VCaP (cell line): ENCODE data around the gene C22orf31.

Experiments
- H3K27ac ChIP-seq: fragments of 450-650 bp; 2 replicates; pipeline ENCODE4 v1.5.1; 2017
- TF ChIP-seq, protein P1 (sequence below): fragments of 450-650 bp; conservative IDR thresholded peaks from 2 replicates; pipeline ENCODE4 v1.5.1; 2017; ENCODE audit warnings: mild to moderate bottlenecking, moderate library complexity

Gene C22orf31

DNA sequence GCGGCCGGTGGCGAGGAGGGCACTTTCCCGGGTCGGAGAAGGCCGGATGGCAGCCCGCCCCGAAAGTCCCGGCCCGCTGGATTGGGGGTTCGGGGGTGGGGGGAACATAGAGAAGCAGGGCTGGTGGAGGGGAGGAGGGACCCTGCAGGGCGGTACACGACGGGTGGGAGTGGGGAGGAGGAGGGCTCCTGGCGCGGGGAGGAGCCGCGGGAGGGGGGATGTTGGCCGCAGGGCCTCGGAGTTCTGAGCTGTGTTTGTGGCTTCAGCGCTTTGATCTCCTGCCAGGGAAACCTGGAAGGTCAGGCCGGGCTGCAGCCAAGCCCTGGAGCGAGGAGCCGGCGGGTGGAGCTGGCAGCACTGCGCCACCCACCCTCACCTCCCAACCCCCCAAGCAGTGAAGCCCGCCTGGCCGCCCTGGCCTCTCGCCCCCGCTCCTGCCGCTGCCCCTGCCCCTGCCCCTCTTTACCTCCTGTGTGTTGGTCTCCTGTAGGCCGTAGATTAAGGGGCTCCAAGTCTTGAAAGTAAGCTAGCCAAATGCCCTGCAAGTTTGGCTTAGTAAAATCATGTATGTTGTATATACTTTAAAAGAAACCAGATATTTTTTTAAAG, 30.9 kb downstream of the C22orf31 start:
- TF ChIP-seq, protein P1, sequence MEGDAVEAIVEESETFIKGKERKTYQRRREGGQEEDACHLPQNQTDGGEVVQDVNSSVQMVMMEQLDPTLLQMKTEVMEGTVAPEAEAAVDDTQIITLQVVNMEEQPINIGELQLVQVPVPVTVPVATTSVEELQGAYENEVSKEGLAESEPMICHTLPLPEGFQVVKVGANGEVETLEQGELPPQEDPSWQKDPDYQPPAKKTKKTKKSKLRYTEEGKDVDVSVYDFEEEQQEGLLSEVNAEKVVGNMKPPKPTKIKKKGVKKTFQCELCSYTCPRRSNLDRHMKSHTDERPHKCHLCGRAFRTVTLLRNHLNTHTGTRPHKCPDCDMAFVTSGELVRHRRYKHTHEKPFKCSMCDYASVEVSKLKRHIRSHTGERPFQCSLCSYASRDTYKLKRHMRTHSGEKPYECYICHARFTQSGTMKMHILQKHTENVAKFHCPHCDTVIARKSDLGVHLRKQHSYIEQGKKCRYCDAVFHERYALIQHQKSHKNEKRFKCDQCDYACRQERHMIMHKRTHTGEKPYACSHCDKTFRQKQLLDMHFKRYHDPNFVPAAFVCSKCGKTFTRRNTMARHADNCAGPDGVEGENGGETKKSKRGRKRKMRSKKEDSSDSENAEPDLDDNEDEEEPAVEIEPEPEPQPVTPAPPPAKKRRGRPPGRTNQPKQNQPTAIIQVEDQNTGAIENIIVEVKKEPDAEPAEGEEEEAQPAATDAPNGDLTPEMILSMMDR: no peak
- H3K27ac ChIP-seq: peak overlapping the region; percentile 89

DNA sequence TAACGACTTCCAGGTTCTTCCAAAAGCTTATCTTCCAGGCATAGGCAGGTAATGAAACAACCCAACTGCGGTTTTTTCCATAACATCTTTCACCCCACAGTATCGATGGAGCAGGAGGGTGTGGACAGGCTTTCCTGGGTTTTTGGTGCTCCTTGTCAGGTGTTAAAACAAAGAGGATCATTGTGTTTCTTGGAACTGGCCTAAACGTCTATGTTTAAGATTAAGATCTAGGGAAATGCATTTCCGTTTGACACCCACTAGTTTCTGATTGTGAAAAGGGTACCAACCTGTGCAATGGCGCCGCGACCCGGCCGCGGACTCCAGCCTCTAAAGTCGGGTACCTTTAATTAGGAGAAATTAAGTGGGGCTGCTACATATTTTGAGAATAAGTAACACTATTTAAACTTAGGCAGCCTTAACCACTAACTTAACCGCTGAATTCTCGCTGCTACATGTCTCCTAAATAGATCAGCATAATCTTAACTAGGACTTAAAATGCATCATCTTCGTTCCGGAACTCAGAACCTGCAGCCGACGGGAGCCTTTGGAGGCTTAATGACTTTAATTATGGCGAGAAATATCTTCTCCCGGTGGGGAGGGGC, 31.5 kb downstream of the C22orf31 start:
- TF ChIP-seq, protein P1: peak; percentile 26; the same call in 1 of the 2 replicates
- peak overlapping the region; percentile 89 for H3K27ac ChIP-seq

- peak overlapping the region; percentile 89 for H3K27ac ChIP-seq
- TF ChIP-seq, protein P1: no peak
Measured at GRCh38 chr22:29029202-29030000, 32.2 kb downstream of the C22orf31 start.

DNA sequence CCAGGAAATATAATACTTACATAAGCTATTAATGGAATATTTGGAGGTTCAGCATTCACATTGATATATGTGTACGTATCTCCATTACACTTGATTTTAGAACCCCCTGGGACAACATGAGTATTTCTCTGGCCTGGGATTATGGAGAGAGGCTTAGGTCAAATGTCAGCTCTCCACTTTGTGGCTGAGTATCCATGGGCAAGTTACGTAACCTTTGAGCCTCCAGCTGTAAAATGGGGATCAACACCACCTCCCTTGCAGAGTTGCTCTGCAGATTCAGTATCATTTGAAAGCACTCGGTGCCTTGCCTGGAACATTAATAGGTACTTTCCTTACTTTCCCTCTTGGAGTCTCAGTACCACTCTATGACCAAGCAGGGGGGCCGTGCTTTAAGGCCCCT, 33.2 kb downstream of the C22orf31 start:
- TF ChIP-seq, protein P1: no peak

DNA sequence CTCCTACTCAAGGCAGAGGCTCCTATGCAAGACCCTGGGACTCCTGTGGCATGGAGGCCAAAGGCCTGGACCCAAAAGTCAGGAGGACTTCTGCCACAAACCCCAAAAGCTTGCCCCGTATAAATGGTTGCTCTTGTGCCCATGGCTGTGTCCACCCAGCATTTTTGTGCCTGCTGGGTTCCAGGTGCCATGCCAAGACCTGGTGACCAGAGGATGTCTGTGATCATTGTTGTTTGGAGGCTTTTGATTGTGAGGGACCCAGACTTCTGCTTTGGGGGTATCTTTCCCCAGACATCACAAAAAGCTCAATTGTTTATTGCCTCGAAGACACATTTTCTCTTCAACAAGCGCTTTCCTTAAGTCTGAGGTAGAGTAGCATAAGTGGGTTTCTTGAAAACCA, 35.1 kb downstream of the C22orf31 start:
- TF ChIP-seq, protein P1: no peak
- no peak overlapping the region for H3K27ac ChIP-seq

More for the DNA sequence above, 33.2 kb downstream of the C22orf31 start:
- H3K27ac ChIP-seq: no peak overlapping the region

- TF ChIP-seq, protein P1: no peak
- H3K27ac ChIP-seq: no peak overlapping the region
Measured at GRCh38 chr22:29023172-29023796, 38.3 kb downstream of the C22orf31 start.
